ENCODE data around the gene KANK4. TPM values are rescaled to one million over a fixed set of nuclear protein-coding genes. Genes with fewer than 3 reads are reported as not detected.

KANK4 gene
- polyA plus RNA-seq, 3 donors: not detected

DNA sequence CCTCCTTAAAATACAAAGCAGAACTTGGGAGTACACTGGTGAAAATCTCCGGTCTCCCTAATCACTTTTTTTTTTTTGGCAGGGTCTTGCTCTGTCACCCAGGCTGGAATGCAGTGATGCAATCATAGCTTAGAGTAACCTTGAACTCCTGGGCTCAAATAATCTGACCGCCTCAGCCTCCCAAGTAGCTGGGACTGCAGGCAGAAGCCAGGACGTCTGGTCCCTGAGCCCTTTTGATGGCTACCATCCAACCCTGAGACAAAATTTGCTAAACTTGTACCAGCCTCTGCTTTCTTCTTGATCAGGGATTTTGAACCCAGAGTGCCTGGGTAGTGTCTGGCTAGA, 120.5 kb downstream of the KANK4 start:
- Histone ChIP-seq H2AFZ (ENCODE audit: insufficient read depth, low read depth, low read length, poor library complexity, severe bottlenecking) (no peak overlapping the region), H3K4me1 (ENCODE audit: control insufficient read depth in 1 of 2, insufficient read depth in 2 of 2, low read length in 2 of 2) (peaks cover 4 to 8% of the 10 kb centered on the region in 2 donors), H3K27ac (ENCODE audit: low read depth in 1 of 2, low read length in 2 of 2) (no peak overlapping the region), H3K36me3 (replicated peaks in 1 of 2; ENCODE audit: control insufficient read depth in 1 of 2, insufficient read depth in 2 of 2, low read length in 2 of 2) (no peaks in the 10 kb centered on the region), H3K27me3 (ENCODE audit: control insufficient read depth in 2 of 2, insufficient read depth in 2 of 2, low read length in 2 of 2) (peaks cover 16 to 37% of the 10 kb centered on the region in 2 donors), H4K20me1 (ENCODE audit: insufficient read depth, low read length) (no peaks in the 10 kb centered on the region), H3K4me3 (replicated peaks in 1 of 3; ENCODE audit: low read depth in 2 of 3, low read length in 3 of 3) (no peak overlapping the region), H3K9me3 (replicated peaks in 1 of 2; ENCODE audit: control insufficient read depth in 1 of 2, insufficient read depth in 1 of 2, low read length in 2 of 2) (peaks cover 0 to 8% of the 10 kb centered on the region in 2 donors), H3K9ac (ENCODE audit: insufficient read depth, low read length, poor library complexity, severe bottlenecking) (no peak overlapping the region), H3K4me2 (replicated peaks; ENCODE audit: extremely low read depth, low read length, poor library complexity, severe bottlenecking) (no peak overlapping the region), H3K79me2 (ENCODE audit: insufficient read depth, low read length) (no peaks in the 10 kb centered on the region)
- Mint-ChIP-seq H3K9me3 (peaks cover 4 to 17% (median 14%) of the 10 kb centered on the region in 7 donors), H3K4me3 (peak overlapping the region in 1 of 2 donors; percentile 48), H3K27me3 (ENCODE audit: low read depth in 3 of 3) (peaks cover 36 to 51% (median 42%) of the 10 kb centered on the region in 3 donors), H3K4me1 (peaks cover 21% of the 10 kb centered on the region), H3K27ac (no peak overlapping the region), H3K36me3 (peaks cover 2 to 8% of the 10 kb centered on the region in 2 donors)
- no peak for DNase-seq
- 40% methylated on average over 2 of the region's 3 CpGs for WGBS (ENCODE audit: insufficient coverage)
- intact Hi-C loops (cut with micrococcal nuclease): no loop called here
- TF ChIP-seq, protein P1, sequence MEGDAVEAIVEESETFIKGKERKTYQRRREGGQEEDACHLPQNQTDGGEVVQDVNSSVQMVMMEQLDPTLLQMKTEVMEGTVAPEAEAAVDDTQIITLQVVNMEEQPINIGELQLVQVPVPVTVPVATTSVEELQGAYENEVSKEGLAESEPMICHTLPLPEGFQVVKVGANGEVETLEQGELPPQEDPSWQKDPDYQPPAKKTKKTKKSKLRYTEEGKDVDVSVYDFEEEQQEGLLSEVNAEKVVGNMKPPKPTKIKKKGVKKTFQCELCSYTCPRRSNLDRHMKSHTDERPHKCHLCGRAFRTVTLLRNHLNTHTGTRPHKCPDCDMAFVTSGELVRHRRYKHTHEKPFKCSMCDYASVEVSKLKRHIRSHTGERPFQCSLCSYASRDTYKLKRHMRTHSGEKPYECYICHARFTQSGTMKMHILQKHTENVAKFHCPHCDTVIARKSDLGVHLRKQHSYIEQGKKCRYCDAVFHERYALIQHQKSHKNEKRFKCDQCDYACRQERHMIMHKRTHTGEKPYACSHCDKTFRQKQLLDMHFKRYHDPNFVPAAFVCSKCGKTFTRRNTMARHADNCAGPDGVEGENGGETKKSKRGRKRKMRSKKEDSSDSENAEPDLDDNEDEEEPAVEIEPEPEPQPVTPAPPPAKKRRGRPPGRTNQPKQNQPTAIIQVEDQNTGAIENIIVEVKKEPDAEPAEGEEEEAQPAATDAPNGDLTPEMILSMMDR (IDR thresholded peaks at IDR 0.05): no peak

DNA sequence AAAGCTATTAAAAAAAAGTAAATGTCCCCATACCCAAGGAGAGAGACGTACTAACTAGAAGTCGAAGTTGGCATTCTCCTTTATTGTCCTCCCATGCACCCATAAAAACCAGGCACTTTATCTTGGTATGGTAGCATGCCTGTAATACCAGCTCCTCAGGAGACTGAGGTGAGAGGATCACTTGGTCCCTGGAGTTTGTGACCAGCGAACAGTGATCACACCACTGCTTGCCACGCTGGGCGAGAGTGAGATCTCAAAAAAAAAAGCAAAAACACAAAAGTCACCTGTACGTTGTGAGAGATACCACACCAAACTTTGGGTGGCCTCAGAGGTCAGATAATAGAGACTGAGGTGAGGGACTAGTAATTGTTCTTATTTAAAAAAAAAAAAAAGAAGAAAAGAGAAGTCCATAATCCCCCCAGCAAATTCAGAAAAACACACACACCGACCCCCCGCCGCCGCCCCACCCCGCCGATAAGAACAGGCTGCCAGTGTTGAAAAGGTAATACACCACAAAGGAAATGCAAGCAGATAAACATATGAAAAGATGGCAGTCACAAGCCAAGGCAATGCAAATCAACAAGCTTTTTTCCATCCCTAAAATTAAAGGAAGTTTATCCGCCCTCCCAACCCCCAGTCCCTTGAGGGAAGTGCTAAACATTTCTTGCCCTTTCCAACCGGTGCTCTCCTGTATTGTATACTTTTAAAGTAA, 121.0 kb downstream of the KANK4 start:
- H3K27ac ChIP-seq (ENCODE audit: low read depth in 1 of 2, low read length in 2 of 2): no peak overlapping the region
- 17% methylated on average over 6 of the region's 14 CpGs for WGBS (ENCODE audit: insufficient coverage)
- H3K4me1 ChIP-seq (ENCODE audit: control insufficient read depth in 1 of 2, insufficient read depth in 2 of 2, low read length in 2 of 2): peaks cover 4 to 8% of the 10 kb centered on the region in 2 donors
- H3K36me3 ChIP-seq (replicated peaks in 1 of 2; ENCODE audit: control insufficient read depth in 1 of 2, insufficient read depth in 2 of 2, low read length in 2 of 2): no peaks in the 10 kb centered on the region
- peaks cover 16 to 37% of the 10 kb centered on the region in 2 donors for H3K27me3 ChIP-seq (ENCODE audit: control insufficient read depth in 2 of 2, insufficient read depth in 2 of 2, low read length in 2 of 2)
- Mint-ChIP-seq H3K9me3 (peaks cover 4 to 18% (median 16%) of the 10 kb centered on the region in 7 donors), H3K4me3 (peak overlapping the region in 1 of 2 donors; percentile 30), H3K4me1 (peaks cover 21% of the 10 kb centered on the region), H3K27ac (peak overlapping the region in 1 of 7 donors; percentile 21), H3K27me3 (ENCODE audit: low read depth in 3 of 3) (peaks cover 34 to 56% (median 43%) of the 10 kb centered on the region in 3 donors), H3K36me3 (peaks cover 2 to 8% of the 10 kb centered on the region in 2 donors)
- no peak for DNase-seq
- H3K9ac ChIP-seq (ENCODE audit: insufficient read depth, low read length, poor library complexity, severe bottlenecking): no peak overlapping the region
- H3K9me3 ChIP-seq (replicated peaks in 1 of 2; ENCODE audit: control insufficient read depth in 1 of 2, insufficient read depth in 1 of 2, low read length in 2 of 2): peaks cover 0 to 8% of the 10 kb centered on the region in 2 donors
- H2AFZ ChIP-seq (ENCODE audit: insufficient read depth, low read depth, low read length, poor library complexity, severe bottlenecking): no peak overlapping the region
- intact Hi-C loops (cut with micrococcal nuclease): no loop called here
- TF ChIP-seq, protein P1 (IDR thresholded peaks at IDR 0.05): no peak
- no peak overlapping the region for H3K4me3 ChIP-seq (replicated peaks in 1 of 3; ENCODE audit: low read depth in 2 of 3, low read length in 3 of 3)
- H3K79me2 ChIP-seq (ENCODE audit: insufficient read depth, low read length): no peaks in the 10 kb centered on the region
- no peaks in the 10 kb centered on the region for H4K20me1 ChIP-seq (ENCODE audit: insufficient read depth, low read length)
- no peak overlapping the region for H3K4me2 ChIP-seq (replicated peaks; ENCODE audit: extremely low read depth, low read length, poor library complexity, severe bottlenecking)
